Measurements from ENCODE around the gene SUSD2. TPM values are rescaled to one million over a fixed set of nuclear protein-coding genes. Genes with fewer than 3 reads are reported as not detected.

Gene SUSD2
- total RNA-seq, 1 experiment from 2014 or later: 0.26 TPM

DNA sequence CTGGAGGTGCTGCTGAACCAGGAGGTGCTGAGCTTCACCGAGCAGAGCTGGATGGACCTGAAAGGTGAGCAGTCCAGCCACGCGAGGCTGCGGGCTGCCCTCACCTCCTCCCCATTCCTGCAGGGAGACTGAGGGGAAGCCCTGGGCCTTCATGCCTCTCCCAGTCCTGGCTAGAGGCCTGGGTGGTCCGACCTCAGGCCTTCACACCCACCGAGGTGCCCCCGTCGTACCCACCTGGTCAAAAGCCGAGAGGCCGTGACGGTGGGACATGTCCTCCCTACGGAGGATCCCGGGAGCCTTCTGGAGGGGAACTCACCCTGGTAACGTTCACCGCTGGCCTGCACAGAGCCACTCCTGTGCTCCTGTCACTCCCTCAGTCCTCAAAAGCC, 5.1 kb downstream of the SUSD2 start:
- Histone ChIP-seq H3K9ac (ENCODE audit: low read length) (no peak overlapping the region), H3K9me2 (replicated peaks; ENCODE audit: insufficient read depth, low read length) (no peaks in the 10 kb centered on the region), H3K27me3 (ENCODE audit: low read length) (no peaks in the 10 kb centered on the region), H2AFZ (ENCODE audit: low read length) (no peak overlapping the region), H3K4me1 (ENCODE audit: low read length) (peaks cover 3% of the 10 kb centered on the region; the same call in 1 of the 2 replicates), H3K79me2 (ENCODE audit: low read length) (no peaks in the 10 kb centered on the region), H3K4me2 (ENCODE audit: low read depth, low read length, poor library complexity, severe bottlenecking) (no peak overlapping the region), H3K36me3 (ENCODE audit: insufficient read depth, low read length) (no peaks in the 10 kb centered on the region), H4K20me1 (ENCODE audit: insufficient read depth, low read depth, low read length) (no peaks in the 10 kb centered on the region; the same call in 1 of the 2 replicates), H3K4me3 (ENCODE audit: low read length) (no peak overlapping the region), H3K9me3 (ENCODE audit: low read length) (no peaks in the 10 kb centered on the region), H3K27ac (ENCODE audit: low read length) (no peak overlapping the region)
- DNase-seq: no peak

GRCh38 chr22:24186892-24187670, 5.8 kb downstream of the SUSD2 start:
- no peak for DNase-seq
- no peaks in the 10 kb centered on the region for H3K4me1 ChIP-seq (ENCODE audit: low read length)
- H3K27ac ChIP-seq (ENCODE audit: low read length): no peak overlapping the region
- no peaks in the 10 kb centered on the region for H3K36me3 ChIP-seq (ENCODE audit: insufficient read depth, low read length)
- H4K20me1 ChIP-seq (ENCODE audit: insufficient read depth, low read depth, low read length): no peaks in the 10 kb centered on the region; the same call in 1 of the 2 replicates
- no peaks in the 10 kb centered on the region for H3K9me2 ChIP-seq (replicated peaks; ENCODE audit: insufficient read depth, low read length)
- H3K4me3 ChIP-seq (ENCODE audit: low read length): no peak overlapping the region
- H3K9ac ChIP-seq (ENCODE audit: low read length): no peak overlapping the region
- no peak overlapping the region for H2AFZ ChIP-seq (ENCODE audit: low read length)
- no peaks in the 10 kb centered on the region for H3K27me3 ChIP-seq (ENCODE audit: low read length)
- no peaks in the 10 kb centered on the region for H3K79me2 ChIP-seq (ENCODE audit: low read length)
- H3K9me3 ChIP-seq (ENCODE audit: low read length): no peaks in the 10 kb centered on the region
- no peak overlapping the region for H3K4me2 ChIP-seq (ENCODE audit: low read depth, low read length, poor library complexity, severe bottlenecking)

GRCh38 chr22:24187731-24188644, 6.7 kb downstream of the SUSD2 start:
- Histone ChIP-seq H3K9me3 (ENCODE audit: low read length) (no peaks in the 10 kb centered on the region), H2AFZ (ENCODE audit: low read length) (no peak overlapping the region), H3K27me3 (ENCODE audit: low read length) (no peaks in the 10 kb centered on the region), H3K4me3 (ENCODE audit: low read length) (no peak overlapping the region), H3K4me1 (ENCODE audit: low read length) (no peaks in the 10 kb centered on the region), H4K20me1 (ENCODE audit: insufficient read depth, low read depth, low read length) (no peaks in the 10 kb centered on the region; the same call in 1 of the 2 replicates), H3K4me2 (ENCODE audit: low read depth, low read length, poor library complexity, severe bottlenecking) (no peak overlapping the region), H3K79me2 (ENCODE audit: low read length) (no peaks in the 10 kb centered on the region), H3K36me3 (ENCODE audit: insufficient read depth, low read length) (no peaks in the 10 kb centered on the region), H3K9me2 (replicated peaks; ENCODE audit: insufficient read depth, low read length) (no peaks in the 10 kb centered on the region), H3K27ac (ENCODE audit: low read length) (no peak overlapping the region), H3K9ac (ENCODE audit: low read length) (no peak overlapping the region)
- no peak for DNase-seq

- Histone ChIP-seq H3K4me1 (ENCODE audit: low read length) (no peaks in the 10 kb centered on the region), H3K27me3 (ENCODE audit: low read length) (no peaks in the 10 kb centered on the region), H3K27ac (ENCODE audit: low read length) (no peak overlapping the region), H3K9me3 (ENCODE audit: low read length) (no peaks in the 10 kb centered on the region), H3K9me2 (replicated peaks; ENCODE audit: insufficient read depth, low read length) (no peaks in the 10 kb centered on the region), H3K4me3 (ENCODE audit: low read length) (no peak overlapping the region), H3K36me3 (ENCODE audit: insufficient read depth, low read length) (no peaks in the 10 kb centered on the region), H2AFZ (ENCODE audit: low read length) (no peak overlapping the region), H3K9ac (ENCODE audit: low read length) (no peak overlapping the region), H4K20me1 (ENCODE audit: insufficient read depth, low read depth, low read length) (no peaks in the 10 kb centered on the region; the same call in 1 of the 2 replicates), H3K4me2 (ENCODE audit: low read depth, low read length, poor library complexity, severe bottlenecking) (no peak overlapping the region), H3K79me2 (ENCODE audit: low read length) (no peaks in the 10 kb centered on the region)
- no peak for DNase-seq
Observed at GRCh38 chr22:24188705-24189248, 7.5 kb downstream of the SUSD2 start.

GRCh38 chr22:24189249-24190158, 8.2 kb downstream of the SUSD2 start:
- DNase-seq: peak; percentile 83
- Histone ChIP-seq H3K9me2 (replicated peaks; ENCODE audit: insufficient read depth, low read length) (no peaks in the 10 kb centered on the region), H3K27me3 (ENCODE audit: low read length) (no peaks in the 10 kb centered on the region), H4K20me1 (ENCODE audit: insufficient read depth, low read depth, low read length) (no peaks in the 10 kb centered on the region; the same call in 1 of the 2 replicates), H3K36me3 (ENCODE audit: insufficient read depth, low read length) (no peaks in the 10 kb centered on the region), H2AFZ (ENCODE audit: low read length) (no peak overlapping the region), H3K9ac (ENCODE audit: low read length) (no peak overlapping the region), H3K9me3 (ENCODE audit: low read length) (no peaks in the 10 kb centered on the region), H3K27ac (ENCODE audit: low read length) (no peak overlapping the region), H3K4me3 (ENCODE audit: low read length) (no peak overlapping the region), H3K4me2 (ENCODE audit: low read depth, low read length, poor library complexity, severe bottlenecking) (no peak overlapping the region), H3K79me2 (ENCODE audit: low read length) (no peaks in the 10 kb centered on the region), H3K4me1 (ENCODE audit: low read length) (no peaks in the 10 kb centered on the region)

- Histone ChIP-seq H3K9me2 (replicated peaks; ENCODE audit: insufficient read depth, low read length) (no peaks in the 10 kb centered on the region), H4K20me1 (ENCODE audit: insufficient read depth, low read depth, low read length) (no peaks in the 10 kb centered on the region; the same call in 1 of the 2 replicates), H3K9me3 (ENCODE audit: low read length) (no peaks in the 10 kb centered on the region), H3K4me1 (ENCODE audit: low read length) (no peaks in the 10 kb centered on the region), H3K4me2 (ENCODE audit: low read depth, low read length, poor library complexity, severe bottlenecking) (no peak overlapping the region), H3K9ac (ENCODE audit: low read length) (no peak overlapping the region), H3K36me3 (ENCODE audit: insufficient read depth, low read length) (no peaks in the 10 kb centered on the region), H3K27ac (ENCODE audit: low read length) (no peak overlapping the region), H2AFZ (ENCODE audit: low read length) (no peak overlapping the region), H3K4me3 (ENCODE audit: low read length) (no peak overlapping the region), H3K79me2 (ENCODE audit: low read length) (no peaks in the 10 kb centered on the region), H3K27me3 (ENCODE audit: low read length) (no peaks in the 10 kb centered on the region)
- no peak for DNase-seq
Observed at GRCh38 chr22:24190159-24190540, 8.9 kb downstream of the SUSD2 start.

DNA sequence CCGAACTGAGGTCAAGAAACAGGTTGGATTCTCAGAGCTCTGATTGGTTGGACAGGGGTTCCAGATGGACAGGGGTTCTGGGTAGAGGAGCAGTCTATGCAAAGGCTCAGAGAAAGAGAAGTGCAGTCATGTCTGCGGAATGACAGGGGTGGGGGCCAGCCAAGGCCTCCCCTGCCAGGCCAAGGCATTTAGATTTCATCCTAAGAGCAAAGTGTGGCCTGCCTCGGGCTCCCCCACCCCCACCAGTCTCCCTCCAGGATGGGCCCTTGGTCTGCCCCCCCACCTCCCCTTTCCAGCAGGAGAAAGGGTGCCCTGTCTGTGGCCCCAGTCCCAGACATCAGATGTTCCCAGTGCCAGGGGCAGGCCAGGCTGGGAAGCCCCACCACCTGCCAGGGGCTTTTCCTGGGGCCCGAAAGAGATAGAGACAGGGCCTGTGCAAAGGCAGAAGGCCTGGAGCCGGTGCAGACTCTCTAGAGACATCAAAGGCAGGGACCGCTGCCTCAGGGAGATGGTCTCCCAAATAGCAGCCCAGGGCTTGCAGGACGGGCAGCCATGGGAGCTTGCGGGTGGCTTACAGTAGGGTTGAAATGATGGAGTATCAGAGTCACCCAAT, 9.4 kb downstream of the SUSD2 start:
- Histone ChIP-seq H3K9me2 (replicated peaks; ENCODE audit: insufficient read depth, low read length) (no peaks in the 10 kb centered on the region), H3K79me2 (ENCODE audit: low read length) (no peaks in the 10 kb centered on the region), H3K4me1 (ENCODE audit: low read length) (no peaks in the 10 kb centered on the region), H3K36me3 (ENCODE audit: insufficient read depth, low read length) (no peaks in the 10 kb centered on the region), H3K27ac (ENCODE audit: low read length) (no peak overlapping the region), H3K4me2 (ENCODE audit: low read depth, low read length, poor library complexity, severe bottlenecking) (no peak overlapping the region), H3K9ac (ENCODE audit: low read length) (no peak overlapping the region), H3K27me3 (ENCODE audit: low read length) (no peaks in the 10 kb centered on the region), H3K9me3 (ENCODE audit: low read length) (no peaks in the 10 kb centered on the region), H3K4me3 (ENCODE audit: low read length) (no peak overlapping the region), H2AFZ (ENCODE audit: low read length) (no peak overlapping the region), H4K20me1 (ENCODE audit: insufficient read depth, low read depth, low read length) (no peaks in the 10 kb centered on the region; the same call in 1 of the 2 replicates)
- no peak for DNase-seq

Measured in Karpas-422 (cell line).